Embryonic facial prominence (tissue), 1 donor: Measurements from ENCODE around the gene BEND5.

Source experiments
- DNase-seq: peaks from one replicate; pipeline ENCODE4 v3.0.0-alpha.2; 2016; ENCODE audit errors: extremely low spot score

Gene BEND5

GRCh38 chr1:48765335-48765734 is 11.4 kb downstream of the BEND5 start:
- DNase-seq = no peak

DNA sequence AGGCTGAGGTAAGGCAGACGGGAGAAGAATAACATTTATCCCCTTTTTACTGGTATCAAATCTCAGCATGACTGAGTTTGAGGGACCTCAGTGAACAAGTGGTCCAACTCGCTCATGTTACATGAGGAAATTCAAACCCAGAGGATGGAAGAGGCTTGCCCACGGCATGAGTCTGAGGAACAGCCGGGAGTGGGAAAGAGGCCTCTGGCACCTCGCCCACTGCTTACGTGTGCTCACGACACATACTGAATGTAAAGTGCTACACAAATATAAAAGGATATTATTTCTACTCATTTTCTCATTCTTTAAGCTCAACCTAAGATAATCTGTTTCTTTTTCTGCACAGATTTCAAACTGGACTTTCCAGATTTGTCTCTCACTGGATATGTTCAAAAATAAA is 14.7 kb downstream of the BEND5 start:
- no peak for DNase-seq

DNA sequence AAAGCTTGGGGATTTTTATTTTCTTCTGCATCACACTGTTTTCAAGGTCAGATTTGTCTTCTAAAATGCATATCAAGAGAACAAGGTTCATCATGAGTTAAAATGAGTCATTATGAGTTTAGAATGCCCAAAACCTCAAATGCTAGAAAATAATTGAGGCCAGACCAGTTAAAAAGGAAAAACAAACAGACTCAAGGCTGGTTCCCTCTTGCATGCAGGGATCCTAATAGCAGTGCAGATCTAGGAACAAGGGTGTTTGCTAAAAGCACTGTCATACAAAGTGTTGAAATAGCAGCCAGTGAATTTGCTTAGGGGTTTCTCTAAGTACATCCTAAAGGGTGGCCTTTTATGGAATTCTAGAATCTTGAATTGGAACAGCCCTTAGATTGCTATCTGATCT is 15.3 kb downstream of the BEND5 start:
- DNase-seq = no peak

DNA sequence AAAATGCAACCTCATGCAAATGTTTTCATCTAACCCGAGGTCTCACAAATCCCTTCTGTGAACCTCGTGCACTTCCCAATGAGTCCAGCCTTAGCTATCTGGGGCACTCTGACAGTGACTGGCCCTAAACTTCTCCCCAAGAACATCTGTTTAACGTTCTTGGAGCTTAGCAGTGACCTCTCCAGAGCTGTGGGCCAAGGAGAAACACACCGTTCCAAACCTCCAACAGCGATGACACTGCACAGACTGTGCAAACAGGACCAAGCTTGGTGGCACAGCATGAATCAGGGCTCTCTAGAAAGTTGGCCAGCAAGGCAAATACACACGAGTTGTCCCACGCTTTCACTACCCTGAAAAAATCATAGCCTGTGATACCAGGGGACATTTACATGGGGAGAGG is 15.8 kb downstream of the BEND5 start:
- DNase-seq = no peak

DNA sequence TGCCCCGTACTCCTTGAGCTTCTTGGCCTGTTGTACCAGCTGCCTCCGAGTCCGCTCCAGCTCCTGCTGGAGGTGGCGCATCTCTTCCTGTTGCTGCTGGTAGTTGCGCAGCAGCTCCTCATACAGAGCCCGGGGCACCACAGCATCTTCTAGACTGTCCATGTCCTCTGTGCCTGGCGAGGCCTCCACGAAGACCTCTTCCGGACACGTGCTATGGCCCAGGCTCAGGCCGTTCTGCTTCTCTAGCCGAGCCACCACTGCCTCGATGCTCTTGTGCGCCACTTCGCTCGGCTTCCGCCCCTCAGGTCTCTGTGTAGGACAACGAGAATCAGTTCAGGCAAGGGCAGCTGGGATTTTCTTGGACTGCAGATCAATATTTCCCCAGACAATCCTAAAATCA is 17.7 kb downstream of the BEND5 start:
- DNase-seq = no peak

DNA sequence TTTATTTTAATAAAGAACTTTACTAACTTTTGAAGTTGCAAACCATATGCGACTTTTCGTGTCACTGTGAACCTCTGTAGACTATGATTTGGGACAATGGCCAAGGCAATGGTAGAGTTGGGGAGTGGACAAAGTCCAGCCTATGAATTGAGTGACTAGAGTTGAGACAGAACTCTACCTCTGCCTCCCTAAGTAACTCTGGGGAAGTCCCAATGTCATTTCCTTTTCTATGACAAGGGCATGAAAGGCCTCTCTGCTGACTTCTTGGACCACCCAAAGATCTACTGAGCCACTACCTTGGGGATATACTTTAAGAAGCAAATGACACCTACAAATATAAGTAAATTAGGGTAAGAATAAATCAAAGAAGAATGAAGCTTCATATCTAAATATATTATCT is 19.3 kb downstream of the BEND5 start:
- DNase-seq = no peak

DNA sequence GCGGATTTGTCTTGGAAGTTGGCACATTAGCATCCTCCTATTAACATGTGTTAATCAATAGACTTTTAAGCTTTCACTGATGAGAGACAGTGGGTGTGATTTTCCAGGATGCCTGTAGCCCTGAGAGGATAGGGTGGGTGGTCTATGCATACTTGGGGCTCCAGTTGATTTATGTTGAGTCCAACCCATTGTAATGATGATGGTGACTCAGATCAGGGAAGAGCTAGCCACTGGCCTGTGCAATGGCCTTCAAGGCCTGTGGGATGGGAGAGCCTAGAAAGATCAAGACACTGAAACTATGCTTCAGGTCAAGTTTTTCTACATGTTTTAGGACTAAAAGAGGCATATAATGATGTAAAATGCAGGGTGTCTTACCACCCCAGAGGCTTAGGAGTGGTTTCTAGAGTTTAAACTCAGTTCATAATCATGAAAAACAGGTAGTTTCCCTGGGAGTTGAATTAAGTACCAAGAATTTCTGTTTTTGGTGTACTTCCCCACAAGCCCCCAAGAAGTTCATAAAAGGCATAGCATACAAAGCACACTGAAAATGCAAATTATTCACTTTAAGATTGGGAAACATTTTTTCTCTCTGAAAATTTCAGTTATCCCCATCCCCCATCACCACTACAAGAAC is 19.9 kb downstream of the BEND5 start:
- no peak for DNase-seq

DNA sequence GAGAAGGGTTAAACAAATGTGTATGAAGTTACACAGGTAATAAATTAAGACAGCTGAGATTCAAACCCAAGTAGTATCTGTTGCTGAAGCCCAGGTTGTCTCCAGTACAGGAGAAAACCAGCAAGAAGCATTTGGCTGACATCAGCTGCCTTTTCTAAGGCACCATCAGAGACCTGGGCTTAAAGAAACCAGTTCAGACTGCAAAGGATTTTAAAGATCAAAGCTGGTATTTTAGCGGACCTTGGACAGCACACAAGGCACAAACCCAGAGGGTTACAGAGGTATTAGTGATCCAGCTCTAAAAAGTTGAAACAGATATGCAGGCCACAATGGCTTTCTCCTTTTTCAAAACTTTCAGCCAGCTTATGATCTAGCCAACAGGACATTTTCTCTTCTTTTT is 23.4 kb downstream of the BEND5 start:
- no peak for DNase-seq

DNA sequence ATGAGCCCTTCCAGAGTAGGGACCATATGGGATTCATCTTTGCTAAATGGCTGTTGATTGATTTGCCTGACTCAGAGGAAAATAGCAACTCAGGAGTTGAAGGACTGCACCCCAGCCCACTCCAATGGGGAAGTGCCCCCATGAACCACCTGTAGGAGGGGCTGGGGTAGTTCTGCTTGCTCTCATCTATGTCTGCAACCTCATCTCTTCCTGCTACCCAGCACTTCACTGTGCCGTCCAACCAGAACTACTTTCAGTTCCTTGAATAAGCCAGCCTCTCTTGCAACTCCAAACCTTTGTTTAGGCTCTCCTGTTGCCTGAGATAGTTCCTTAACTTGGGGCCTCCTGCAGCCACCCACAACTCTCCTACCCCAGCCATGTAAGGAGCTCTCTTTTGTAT is 26.6 kb downstream of the BEND5 start:
- no peak for DNase-seq

GRCh38 chr1:48749068-48749467 is 27.6 kb downstream of the BEND5 start:
- no peak for DNase-seq

GRCh38 chr1:48746906-48747305 is 29.8 kb downstream of the BEND5 start:
- no peak for DNase-seq

- DNase-seq = no peak
Observed at GRCh38 chr1:48744032-48744431, 32.7 kb downstream of the BEND5 start.

GRCh38 chr1:48743480-48743879 is 33.2 kb downstream of the BEND5 start:
- DNase-seq = no peak

- DNase-seq = no peak
Observed at GRCh38 chr1:48741380-48741779, 35.3 kb downstream of the BEND5 start.

GRCh38 chr1:48740621-48741020 is 36.1 kb downstream of the BEND5 start:
- DNase-seq = no peak

DNA sequence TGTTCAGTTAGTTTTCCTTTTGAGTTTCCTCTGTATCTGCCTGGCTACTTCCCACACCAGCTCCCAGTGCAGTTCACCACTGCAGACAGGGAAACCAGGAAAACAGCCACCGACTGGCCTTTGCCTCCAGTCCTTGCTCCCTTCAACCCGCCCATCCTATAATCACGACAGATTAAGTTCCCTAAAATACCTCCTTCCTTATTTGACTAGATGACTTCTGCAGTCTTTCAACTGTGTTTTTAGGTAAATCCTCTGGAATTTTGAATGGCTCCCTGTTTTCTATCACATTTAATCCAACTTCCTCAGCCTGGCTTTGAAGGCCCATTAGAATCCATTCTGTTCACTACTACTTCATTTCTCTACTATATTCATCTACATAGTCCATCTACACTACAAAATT is 37.6 kb downstream of the BEND5 start:
- no peak for DNase-seq

DNA sequence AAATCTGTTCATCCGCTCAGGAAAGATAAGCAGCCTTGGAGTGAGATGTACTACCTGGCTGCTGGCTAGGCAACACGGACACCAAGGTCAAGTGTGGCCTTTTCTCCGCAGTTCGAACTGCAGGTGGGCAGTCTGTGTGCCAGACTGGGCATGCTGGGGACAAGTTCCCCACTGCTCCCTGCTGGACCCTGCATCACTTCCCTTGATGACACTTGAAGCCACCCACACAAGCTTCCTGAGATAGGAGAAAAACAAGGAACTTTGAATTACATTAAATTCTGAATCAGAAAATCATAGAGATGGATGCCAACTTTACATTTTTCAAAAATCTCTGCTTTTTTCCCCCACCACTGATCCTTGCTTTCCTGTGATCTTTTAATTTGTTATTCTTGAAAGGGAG is 38.3 kb downstream of the BEND5 start:
- DNase-seq = no peak

- DNase-seq = no peak
Observed at GRCh38 chr1:48735796-48736195, 40.9 kb downstream of the BEND5 start.

DNA sequence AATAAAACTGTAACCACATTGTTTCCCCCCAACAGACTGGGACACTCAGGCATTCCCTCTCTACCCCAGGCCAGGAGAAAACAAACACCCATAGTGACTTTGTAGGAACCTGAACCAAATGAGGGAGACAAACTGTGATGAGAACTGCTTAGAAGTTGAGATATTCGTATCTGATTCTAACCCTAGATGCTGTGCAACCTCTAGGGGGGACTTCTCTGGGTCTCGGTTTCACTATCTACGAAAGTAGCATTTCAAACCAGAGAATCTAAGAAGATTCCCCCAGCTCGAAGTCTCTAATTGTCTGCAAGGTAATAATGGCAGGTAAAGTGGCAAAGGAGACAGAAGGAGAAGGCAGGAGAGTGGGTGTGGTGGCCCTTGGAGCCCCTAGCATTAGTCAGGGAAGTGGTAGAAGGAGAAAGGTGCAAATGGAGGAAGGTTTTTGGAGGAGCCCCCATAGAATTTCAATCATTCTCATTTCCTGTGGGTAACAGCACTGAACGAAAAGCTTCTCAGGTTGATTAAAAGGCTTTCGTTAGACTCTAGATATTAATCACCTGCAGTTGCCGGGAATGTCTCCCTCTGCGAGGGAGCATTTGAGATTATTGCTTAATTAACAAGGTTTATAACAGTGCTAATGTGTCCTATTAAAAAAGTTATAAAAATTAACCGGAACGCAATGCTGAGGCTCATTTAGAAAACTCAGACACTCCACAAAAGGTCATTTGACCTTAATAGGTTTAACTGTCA is 46.4 kb downstream of the BEND5 start:
- DNase-seq = no peak

DNA sequence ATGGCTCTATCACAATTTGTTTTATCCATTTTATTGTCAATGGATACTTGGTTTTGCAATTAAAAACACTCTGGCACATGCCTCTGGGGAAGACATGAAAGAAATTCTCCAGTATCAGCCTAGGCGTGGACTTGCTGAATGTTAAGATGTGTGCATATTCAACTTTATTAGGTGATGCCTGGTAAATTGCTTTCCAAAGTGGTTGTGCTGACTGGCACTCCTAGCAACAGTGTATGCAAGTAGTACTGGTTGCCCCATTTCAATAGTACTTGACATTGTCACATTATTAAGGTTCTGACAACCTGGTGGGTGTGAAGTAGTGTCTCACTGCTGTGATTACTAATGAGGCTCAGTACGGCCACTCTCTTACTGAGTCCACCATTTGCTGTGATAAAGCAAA is 48.1 kb downstream of the BEND5 start:
- DNase-seq = no peak

GRCh38 chr1:48726557-48727215 is 50.0 kb downstream of the BEND5 start:
- DNase-seq = no peak

DNA sequence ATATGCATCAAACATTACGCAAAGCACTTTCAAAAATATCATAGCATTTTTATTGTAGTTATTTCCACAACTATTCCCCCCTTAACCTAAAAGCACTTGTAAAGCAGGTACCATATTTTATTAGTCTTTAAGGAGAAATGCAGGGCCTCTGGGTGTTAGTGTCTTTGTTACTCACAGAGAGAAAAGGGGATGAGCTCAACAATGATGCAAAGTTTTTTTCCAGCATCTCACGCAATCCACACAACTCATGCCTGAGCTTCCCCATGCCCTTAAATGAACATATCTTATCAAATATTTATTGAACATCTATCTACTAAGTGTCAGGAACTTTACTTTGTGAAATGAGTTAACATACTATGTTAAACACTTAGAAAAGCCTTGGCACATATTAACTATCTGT is 50.6 kb downstream of the BEND5 start:
- no peak for DNase-seq

DNA sequence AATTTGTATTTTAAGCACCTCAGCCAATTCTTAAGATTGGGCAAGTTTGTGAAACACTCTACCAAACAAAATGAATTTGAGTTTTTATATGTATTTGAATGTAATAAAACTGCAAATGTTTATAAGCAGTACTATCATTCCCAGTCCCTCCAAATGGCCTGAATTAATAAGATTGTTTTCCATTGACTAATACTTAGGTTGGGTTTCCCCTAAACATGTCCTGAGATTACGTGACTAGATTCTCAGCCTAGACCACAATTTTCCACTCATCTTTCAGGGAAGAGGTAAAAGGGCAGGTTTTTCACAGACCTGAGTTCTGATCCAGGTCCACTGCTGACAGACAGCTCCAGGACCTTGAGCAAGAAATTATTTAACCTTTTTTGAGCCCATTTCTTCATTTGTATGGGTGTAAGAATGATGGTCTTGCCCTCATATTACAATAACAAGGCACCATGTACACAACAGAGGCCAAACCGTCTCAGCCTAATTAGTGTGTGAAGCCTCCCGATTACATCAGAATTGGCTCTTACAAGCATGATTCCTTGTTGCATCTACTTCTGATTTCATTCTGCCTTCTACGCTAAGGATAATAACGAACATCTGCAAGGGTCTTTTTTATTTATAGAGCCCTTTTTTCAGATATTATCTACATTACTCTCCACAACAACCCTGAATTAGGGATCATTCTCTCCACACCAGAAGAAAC is 51.2 kb downstream of the BEND5 start:
- no peak for DNase-seq
